ENCODE measurements around the gene SPATA13.

DNA sequence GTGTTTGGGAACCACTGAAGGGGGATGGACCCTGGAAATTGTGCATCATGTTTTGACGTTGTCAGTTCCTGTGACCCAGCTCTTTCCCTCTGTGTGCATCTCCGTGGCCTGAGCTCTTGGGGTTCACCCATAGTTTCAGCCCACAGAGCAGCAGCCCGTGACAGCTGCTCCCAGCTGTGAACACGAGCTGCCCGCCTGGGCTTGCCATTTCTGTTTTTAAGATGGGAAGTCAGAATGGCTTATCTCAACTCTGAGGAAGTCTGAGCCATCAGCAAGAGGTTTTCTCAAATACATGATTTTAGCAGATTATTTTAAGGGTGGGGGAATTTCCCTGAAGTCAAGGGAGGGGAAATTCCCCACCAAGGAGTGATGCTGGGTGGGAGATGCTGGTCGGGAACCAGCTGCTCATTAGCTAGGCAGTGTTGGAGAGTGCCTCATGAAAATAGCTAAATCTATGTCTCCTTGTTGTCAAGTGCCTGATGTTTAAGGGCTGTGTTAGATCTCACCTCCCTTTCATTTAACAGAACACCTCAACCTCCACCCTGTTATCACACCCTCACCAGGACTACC is 114.0 kb downstream of the SPATA13 start:
- TF ChIP-seq POLR2A (IDR thresholded peaks at IDR 0.05): no peak
- TF ChIP-seq CTCF (IDR thresholded peaks at IDR 0.05): no peak
